ENCODE results near the gene SPACA5B. TPM values are rescaled to one million over a fixed set of nuclear protein-coding genes. Genes with fewer than 3 reads are reported as not detected.
"Not testable (repeated sequence)": the region's sequence is repeated elsewhere in the genome, so short reads cannot be mapped to it uniquely, and the experiment has no call there.

SPACA5B gene
- total RNA-seq (not detected in 2 replicates), polyA plus RNA-seq (not detected in 2 replicates), polyA minus RNA-seq (ENCODE audit: low replicate concordance) (not detected in 2 replicates)
- not detected in 2 replicates for polyA plus RNA-seq (2012)

DNA sequence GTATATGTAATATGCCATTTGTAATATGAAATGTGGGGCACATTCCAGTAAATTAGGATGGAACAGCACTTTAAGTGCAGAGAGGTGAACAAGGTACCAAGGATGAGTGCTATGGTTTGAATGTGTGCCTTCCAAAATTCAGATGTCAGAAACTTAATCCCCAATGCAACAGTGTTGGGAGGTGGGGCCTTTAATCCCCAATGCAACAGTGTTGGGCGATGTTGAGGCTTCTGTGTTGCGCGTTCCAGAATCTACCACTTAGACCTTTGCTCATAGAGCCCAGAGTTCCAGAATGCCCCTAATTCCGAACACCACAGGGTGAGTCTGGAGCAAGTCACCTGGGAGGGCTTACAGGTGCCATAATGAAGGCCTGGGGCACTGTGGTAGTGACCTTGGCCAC is at the start of gene SPACA5B:
Gene SPACA5B, plus strand, starts transcription at position 301 of the 400 bp plus-strand sequence. Its CDS starts 62 bp downstream, at position 363.
- H3K27me3 ChIP-seq (ENCODE audit: control insufficient read depth, insufficient read depth, low read length); H3K4me3 ChIP-seq (replicated peaks in 1 of 4; ENCODE audit: control extremely low read depth in 1 of 4, insufficient read depth in 1 of 4, low read depth in 3 of 4, low read length in 4 of 4); H3K9me3 ChIP-seq (ENCODE audit: control insufficient read depth, insufficient read depth, low read depth, low read length); H3K9ac ChIP-seq (ENCODE audit: insufficient read depth, low read length); DNase-seq (ENCODE audit: low read depth in 2 of 2); H3K4me2 ChIP-seq (ENCODE audit: extremely low read depth, insufficient read depth, low read length); H3K27ac ChIP-seq (ENCODE audit: insufficient read depth, low read length); H3K4me1 ChIP-seq (ENCODE audit: control insufficient read depth, extremely low read depth, insufficient read depth, low read length); H4K20me1 ChIP-seq (ENCODE audit: control insufficient read depth, extremely low read depth, insufficient read depth, low read length); H3K79me2 ChIP-seq (ENCODE audit: control insufficient read depth, insufficient read depth, low read length); H3K36me3 ChIP-seq (ENCODE audit: control insufficient read depth, insufficient read depth, low read length); H2AFZ ChIP-seq (ENCODE audit: low read length): not testable (repeated sequence)

DNA sequence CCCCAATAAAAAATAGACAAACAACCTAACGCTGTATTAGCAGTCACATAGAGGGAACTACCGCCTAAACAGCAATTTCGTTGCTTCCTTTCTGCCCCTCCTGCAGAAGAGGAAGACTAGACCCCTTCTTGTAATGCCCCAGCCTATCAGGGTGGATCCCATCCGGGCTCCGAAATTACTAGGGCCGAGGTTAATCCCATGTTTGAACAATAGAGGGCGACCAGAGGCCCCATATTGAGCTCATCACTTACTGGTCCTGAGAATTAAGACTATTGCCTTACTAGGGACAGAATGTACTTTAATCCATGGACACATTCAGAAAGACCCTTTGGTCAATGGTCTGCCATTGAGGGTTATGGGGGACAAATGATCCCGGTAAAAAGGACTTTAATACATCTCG is 47.2 kb upstream of the SPACA5B start:
- no peaks in the 10 kb centered on the region for H3K79me2 ChIP-seq (ENCODE audit: control insufficient read depth, insufficient read depth, low read length)
- no peaks in the 10 kb centered on the region for H3K4me1 ChIP-seq (ENCODE audit: control insufficient read depth, extremely low read depth, insufficient read depth, low read length)
- H3K9ac ChIP-seq (ENCODE audit: insufficient read depth, low read length) = no peak overlapping the region
- H3K27me3 ChIP-seq (ENCODE audit: control insufficient read depth, insufficient read depth, low read length) = no peaks in the 10 kb centered on the region
- DNase-seq (ENCODE audit: low read depth in 2 of 2) = peak; percentile 29 to 53
- no peaks in the 10 kb centered on the region for H3K9me3 ChIP-seq (ENCODE audit: control insufficient read depth, insufficient read depth, low read depth, low read length)
- no peak overlapping the region for H3K4me3 ChIP-seq (replicated peaks in 1 of 4; ENCODE audit: control extremely low read depth in 1 of 4, insufficient read depth in 1 of 4, low read depth in 3 of 4, low read length in 4 of 4)
- H3K36me3 ChIP-seq (ENCODE audit: control insufficient read depth, insufficient read depth, low read length) = no peaks in the 10 kb centered on the region
- TF ChIP-seq EZH2 (IDR thresholded peaks at IDR 0.05; ENCODE audit: low read length, missing control alignments) = no peak
- TF ChIP-seq, protein P1, sequence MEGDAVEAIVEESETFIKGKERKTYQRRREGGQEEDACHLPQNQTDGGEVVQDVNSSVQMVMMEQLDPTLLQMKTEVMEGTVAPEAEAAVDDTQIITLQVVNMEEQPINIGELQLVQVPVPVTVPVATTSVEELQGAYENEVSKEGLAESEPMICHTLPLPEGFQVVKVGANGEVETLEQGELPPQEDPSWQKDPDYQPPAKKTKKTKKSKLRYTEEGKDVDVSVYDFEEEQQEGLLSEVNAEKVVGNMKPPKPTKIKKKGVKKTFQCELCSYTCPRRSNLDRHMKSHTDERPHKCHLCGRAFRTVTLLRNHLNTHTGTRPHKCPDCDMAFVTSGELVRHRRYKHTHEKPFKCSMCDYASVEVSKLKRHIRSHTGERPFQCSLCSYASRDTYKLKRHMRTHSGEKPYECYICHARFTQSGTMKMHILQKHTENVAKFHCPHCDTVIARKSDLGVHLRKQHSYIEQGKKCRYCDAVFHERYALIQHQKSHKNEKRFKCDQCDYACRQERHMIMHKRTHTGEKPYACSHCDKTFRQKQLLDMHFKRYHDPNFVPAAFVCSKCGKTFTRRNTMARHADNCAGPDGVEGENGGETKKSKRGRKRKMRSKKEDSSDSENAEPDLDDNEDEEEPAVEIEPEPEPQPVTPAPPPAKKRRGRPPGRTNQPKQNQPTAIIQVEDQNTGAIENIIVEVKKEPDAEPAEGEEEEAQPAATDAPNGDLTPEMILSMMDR (conservative IDR thresholded peaks at IDR 0.05 in 1 of 2, IDR thresholded peaks at IDR 0.05 in 1 of 2; ENCODE audit: low read depth in 1 of 2, low read length in 2 of 2) = peak; percentile 51 to 62
- no peak overlapping the region for H3K27ac ChIP-seq (ENCODE audit: insufficient read depth, low read length)
- H4K20me1 ChIP-seq (ENCODE audit: control insufficient read depth, extremely low read depth, insufficient read depth, low read length) = no peaks in the 10 kb centered on the region
- no peak overlapping the region for H3K4me2 ChIP-seq (ENCODE audit: extremely low read depth, insufficient read depth, low read length)
- H2AFZ ChIP-seq (ENCODE audit: low read length) = no peak overlapping the region

DNA sequence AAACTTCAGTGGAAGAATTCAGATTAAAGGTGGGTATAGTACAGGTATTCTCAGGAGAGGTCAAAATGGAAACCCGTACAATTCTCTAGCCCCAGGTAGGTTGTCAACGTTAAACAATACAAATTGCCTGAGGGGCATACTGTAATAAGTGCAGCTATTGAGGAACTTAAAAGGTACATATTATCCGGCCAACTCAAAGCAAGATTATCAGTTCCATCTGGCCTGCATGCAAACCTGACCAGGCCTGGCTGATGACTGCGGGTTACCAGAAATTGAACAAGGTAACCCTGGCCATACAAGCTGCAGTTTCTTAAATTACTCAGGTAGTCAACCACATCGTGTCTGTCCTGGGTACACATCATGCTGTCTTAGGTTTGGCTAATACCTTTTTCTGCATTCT is 46.7 kb upstream of the SPACA5B start:
- no peaks in the 10 kb centered on the region for H3K79me2 ChIP-seq (ENCODE audit: control insufficient read depth, insufficient read depth, low read length)
- no peaks in the 10 kb centered on the region for H3K4me1 ChIP-seq (ENCODE audit: control insufficient read depth, extremely low read depth, insufficient read depth, low read length)
- no peak overlapping the region for H3K27ac ChIP-seq (ENCODE audit: insufficient read depth, low read length)
- H4K20me1 ChIP-seq (ENCODE audit: control insufficient read depth, extremely low read depth, insufficient read depth, low read length) = no peaks in the 10 kb centered on the region
- H3K4me3 ChIP-seq (replicated peaks in 1 of 4; ENCODE audit: control extremely low read depth in 1 of 4, insufficient read depth in 1 of 4, low read depth in 3 of 4, low read length in 4 of 4) = no peak overlapping the region
- no peaks in the 10 kb centered on the region for H3K9me3 ChIP-seq (ENCODE audit: control insufficient read depth, insufficient read depth, low read depth, low read length)
- no peak overlapping the region for H2AFZ ChIP-seq (ENCODE audit: low read length)
- no peaks in the 10 kb centered on the region for H3K36me3 ChIP-seq (ENCODE audit: control insufficient read depth, insufficient read depth, low read length)
- no peaks in the 10 kb centered on the region for H3K27me3 ChIP-seq (ENCODE audit: control insufficient read depth, insufficient read depth, low read length)
- DNase-seq (ENCODE audit: low read depth in 2 of 2) = no peak
- TF ChIP-seq, protein P1 (conservative IDR thresholded peaks at IDR 0.05 in 1 of 2, IDR thresholded peaks at IDR 0.05 in 1 of 2; ENCODE audit: low read depth in 1 of 2, low read length in 2 of 2) = no peak
- no peak for TF ChIP-seq EZH2 (IDR thresholded peaks at IDR 0.05; ENCODE audit: low read length, missing control alignments)
- H3K4me2 ChIP-seq (ENCODE audit: extremely low read depth, insufficient read depth, low read length) = no peak overlapping the region
- no peak overlapping the region for H3K9ac ChIP-seq (ENCODE audit: insufficient read depth, low read length)

Data from fibroblast of lung (primary cell).